Astrocyte of the hippocampus (primary cell): ENCODE data around the gene RNF208.

Experiments
- DNase-seq: peaks from one replicate; pipeline ENCODE4 v3.0.0; 2011; ENCODE audit warnings: low read depth, low spot score

RNF208 gene

DNA sequence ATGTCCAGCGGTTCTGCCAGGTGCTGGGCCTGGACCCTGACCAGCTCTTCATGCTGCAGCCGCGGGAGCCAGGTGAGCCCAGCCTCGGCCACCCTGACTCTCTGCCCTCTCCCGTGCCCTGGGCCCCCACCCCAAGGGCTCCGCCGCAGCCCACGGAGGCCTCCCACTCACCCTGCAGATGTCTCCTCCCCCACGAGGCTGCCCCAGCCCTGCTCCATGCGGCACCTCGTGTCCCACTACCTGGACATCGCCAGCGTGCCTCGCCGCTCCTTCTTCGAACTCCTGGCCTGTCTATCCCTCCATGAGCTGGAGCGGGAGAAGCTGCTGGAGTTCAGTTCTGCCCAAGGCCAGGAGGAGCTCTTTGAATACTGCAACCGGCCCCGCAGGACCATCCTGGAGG is 7.4 kb downstream of the RNF208 start:
- DNase-seq = no peak

DNA sequence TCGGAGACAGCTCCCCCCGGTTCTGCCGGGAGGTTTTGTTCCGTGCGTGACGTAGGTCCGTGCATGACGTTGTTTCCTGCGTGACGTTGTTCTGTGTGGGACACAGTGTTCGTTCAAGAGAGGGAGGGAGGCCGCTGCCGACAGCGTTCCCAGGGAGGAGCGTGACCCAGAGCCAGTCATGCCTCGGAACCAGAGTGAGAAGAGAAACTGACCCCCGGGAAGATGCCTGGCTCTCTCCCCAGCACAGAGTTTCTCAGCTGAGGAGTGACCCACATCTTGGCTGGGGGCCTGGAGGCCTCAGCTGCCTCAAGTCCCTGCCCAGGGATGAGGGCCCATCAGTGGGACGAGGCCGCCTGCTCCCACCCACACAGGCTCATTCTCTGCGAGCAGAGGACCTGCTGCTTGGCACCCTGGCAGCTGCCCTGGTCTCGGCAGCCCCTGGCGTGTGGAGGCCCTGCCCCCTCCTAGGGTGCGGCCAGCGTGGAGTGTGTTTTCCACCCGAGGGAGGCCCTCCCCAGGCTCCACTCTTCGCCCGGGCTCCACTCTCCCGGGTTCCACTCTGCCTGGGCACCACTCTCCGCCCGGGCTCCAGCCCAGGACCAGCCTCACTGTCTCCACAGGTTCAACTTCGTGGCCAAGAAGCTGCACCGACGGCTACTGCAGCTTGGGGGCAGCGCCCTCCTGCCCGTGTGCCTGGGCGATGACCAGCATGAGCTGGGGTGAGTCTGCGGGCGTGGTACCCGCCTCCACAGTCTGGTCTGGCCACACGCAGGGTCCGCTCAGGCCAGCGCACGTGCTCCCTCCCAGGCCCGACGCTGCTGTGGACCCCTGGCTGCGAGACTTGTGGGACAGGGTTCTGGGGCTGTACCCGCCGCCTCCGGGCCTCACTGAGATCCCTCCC is 8.6 kb downstream of the RNF208 start:
- DNase-seq = no peak

DNA sequence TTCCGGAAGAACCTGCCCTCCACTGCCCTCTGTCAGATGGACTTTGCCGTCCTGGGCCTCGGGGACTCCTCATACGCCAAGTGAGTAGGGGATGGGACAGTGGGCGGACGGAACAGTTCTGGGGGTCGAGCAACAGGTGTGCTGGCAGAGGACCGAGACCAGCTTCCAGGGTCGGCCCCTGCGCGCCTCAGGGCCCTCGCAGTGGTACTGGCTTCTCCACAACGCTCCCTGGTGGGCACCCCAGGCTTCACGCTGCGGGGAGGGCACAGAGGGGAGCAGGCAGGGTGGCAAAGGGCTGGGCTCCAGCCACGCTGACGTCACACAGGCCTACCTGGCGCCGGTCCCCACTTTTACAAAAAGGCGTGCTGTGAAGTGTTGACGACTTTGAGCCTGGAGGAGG is 9.5 kb downstream of the RNF208 start:
- no peak for DNase-seq

DNA sequence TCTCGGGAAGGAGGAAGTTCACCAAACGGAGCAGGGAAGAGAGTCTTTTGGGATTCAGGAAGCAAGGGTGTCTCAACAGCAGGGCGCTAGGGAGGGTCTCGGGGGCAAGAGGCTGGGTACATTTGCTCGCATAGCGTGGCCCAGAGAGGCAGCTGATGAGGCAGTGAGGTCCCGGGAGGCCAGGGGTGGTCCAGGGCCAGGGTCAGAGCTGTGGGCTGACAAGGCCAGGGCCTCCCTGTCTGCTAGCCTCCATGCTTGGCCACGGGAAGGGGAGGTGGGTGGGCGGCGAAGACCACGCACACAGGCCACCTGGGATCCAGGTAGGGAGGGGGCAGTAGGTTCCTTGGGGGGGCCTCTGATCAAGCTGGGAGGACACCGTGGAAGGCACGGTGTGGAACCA is 10.5 kb downstream of the RNF208 start:
- DNase-seq = no peak

DNA sequence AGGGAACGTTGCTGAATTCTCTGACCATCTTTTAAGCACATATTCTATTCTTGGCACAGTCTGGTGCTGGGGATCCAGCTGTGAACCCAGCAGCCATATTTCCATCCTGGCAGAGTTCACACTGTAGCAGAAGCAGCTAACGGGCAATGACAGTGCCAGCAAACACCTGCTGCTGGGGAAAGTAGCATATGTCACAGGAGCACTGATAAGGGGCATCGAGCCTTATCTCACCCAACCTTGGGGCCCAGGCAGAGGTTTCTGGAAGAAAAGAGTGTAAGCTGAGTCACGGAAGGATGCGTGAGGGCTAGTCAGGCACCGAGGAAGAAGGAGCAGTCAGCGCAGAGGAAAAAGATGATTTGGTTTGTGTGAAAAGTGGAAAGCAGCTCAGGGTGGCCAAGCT is 15.4 kb downstream of the RNF208 start:
- DNase-seq = no peak

DNA sequence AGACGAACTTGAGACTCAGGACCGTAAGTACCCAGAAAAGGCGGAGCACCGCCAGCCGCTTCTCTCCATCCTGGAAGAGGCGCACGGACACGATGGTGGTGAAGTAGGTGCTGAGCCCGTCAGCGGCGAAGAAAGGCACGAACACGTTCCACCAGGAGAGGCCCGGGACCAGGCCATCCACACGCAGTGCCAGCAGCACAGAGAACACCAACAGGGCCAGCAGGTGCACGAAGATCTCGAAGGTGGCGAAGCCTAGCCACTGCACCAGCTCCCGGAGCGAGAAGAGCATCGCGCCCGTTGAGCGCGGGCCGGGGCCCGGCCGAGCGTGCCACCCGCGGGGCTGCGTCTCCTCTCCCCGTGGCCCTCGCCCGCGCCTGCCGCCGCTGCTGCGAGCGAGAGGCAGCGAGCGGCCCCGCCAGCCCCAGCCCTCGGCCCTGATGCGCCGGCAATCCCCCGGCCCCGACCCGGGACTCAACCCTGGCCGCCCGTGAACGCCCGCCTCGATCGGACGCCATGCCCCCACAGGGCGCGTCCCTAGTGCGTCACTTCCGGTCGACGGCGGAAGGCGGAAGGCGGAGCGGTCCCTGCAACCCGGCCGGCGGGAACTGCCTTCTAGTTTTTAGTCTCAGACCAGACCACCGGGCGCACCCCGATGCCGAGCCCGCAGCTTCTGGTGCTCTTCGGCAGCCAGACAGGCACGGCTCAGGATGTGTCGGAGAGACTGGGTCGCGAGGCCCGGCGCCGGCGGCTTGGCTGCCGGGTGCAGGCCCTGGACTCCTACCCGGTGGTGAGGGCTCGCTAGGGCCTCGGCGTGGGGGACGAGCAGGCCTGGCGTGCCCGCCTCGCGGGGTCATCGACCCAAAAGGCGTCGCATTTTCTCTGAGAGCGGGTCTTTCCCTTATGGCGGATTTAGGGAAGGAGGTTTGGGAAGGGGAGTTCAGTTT is 16.6 kb downstream of the RNF208 start, which contains the start of the genes NDOR1 and TMEM203:
Gene NDOR1, plus strand, starts transcription at position 575 of the 944 bp plus-strand sequence. Its CDS starts 78 bp downstream, at position 653.
Gene TMEM203, minus strand, starts transcription at position 523 of the 944 bp plus-strand sequence. Its CDS starts 234 bp downstream, at position 289.
- peak; percentile 95 for DNase-seq

DNA sequence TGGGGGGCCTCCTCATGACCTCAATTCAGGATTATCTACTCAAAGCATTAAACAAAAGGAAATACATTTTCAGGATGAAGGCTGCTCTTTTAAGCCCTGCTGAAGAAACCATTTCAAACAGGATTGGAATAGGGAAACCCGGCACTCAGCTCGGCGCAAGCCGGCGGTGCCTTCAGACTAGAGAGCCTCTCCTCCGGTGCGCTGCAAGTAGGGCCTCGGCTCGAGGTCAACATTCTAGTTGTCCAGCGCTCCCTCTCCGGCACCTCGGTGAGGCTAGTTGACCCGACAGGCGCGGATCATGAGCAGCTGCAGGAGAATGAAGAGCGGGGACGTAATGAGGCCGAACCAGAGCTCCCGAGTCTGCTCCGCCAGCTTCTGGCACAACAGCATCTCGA is 17.3 kb downstream of the RNF208 start:
- DNase-seq = no peak

DNA sequence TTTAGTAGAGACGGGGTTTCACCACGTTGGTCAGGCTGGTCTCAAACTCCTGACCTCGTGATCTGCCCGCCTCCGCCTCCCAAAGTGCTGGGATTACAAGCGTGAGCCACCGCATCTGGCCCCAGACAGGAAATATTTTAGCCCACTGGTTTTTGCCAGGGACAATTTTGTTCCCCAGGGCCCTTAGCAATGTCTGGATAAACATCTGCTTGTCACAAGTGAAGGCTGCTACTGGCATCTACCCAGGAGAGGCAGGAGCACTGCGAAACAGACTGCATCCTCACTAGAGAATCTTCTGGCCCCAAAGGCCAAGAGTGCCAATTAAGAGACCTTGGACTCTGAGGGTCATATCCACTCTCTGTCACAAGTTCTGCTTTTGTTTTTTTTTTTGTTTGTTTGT is 19.1 kb downstream of the RNF208 start:
- DNase-seq = no peak

DNA sequence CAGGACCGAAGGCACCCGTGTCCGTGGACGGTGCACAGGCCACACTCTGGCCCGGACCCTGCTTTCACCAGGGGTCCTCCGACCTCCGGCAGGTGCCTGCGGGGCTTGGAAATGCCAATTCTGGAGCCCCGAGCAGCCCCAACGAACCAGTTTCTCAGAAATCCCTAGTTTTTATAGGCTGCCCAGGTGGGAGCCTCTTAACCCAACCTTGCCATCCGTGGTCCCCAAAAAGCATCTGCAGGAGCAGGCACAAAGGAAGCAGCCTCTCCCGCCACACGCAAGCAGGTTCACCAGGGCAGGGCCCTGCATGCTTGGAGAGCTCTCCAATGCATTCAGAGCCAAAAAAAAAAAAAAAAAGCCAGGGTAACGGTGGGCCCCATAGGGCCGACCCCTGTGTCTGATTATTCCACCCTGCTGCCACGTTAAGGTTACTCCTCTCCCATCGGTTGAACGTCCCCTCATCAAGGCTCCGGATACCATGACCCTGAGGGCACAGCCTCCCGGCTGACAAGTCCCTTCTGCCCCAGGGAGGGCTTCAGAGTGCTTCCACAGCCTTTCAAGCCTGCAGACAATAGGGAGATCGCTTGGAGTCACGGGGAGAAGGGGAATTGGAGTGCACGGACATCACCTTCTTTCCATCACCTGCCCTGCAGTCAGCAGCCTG is 20.7 kb downstream of the RNF208 start:
- no peak for DNase-seq

DNA sequence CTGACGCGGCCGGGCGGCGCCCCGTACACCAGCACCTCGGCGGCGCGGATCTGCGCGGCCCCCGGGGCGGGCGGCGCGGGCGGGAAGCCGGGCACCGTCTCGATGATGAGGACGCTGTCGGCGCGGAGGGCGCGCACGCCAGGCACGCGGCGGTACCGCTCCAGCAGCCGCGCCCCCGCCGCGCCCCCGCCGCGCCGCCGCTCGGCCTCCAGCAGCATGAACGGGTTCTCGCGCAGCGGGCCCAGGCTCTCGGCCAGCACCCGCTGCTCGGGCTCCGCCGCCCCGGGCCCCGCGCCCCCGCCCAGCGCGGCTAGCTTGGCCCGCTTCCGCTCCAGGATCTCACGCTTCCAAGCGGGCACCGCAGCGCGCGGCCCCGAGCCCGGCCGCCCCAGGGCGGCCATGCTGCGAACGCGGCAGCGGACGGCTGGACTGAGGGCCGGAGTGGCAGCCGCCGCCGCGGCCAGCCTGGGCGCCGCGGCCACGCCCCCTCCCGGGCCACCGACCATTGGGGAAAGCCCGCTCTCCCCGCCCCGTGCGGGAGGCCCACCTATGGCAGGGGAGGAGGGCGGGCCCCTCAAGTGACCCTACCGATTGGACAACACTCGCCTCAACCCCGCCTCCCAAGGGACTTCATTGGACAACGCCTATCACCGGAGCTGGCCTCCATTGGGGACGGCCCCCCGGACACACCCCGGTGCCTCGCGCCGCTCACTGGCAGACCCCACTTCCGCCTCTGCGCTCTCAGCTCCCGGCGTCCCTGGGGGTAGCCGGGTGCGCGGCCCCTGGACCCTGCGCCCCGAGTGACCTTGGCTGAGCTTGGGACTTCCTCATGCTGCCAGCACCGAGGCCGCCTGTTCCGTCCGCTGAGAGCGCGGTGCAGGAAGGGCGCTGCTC is 21.5 kb downstream of the RNF208 start, which contains the start of gene TPRN:
Gene TPRN, minus strand, starts transcription at position 431 of the 894 bp plus-strand sequence. Its CDS starts 30 bp downstream, at position 401.
- peak; percentile 100 for DNase-seq

DNA sequence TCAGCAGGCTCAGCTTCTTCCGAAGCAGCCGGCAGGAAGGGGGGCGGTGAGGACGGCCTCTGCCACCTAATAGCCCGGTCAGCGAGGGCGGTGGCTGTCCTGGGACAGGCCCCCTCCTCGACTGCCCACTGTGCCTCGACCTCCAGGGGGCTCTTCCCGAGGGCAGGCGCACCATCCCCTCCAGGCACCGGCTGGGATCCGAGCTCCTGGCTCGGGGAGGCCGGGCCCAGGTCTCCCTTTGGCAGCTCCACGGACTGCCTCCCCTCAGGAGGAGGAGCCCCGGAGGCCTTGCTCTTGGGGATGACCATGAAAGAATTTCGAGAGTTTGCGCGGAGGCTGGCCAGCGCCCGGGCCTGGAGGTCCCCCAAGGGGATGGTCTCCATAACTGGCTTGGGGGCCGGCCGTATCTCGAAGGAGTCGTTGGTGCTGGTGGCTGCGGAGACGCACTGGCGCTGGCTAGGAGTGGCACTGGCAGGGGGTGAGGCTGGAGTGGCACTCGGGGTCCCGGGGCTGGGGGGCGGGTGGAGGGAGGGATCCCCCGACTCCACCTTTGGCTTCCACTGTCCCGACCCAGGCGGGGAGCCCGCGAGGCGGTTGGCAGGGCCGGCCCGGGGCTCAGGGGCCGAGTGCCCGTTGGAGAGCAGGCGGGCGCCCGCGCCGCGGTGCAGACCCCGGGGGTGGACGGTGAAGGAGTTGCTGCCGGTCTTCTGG is 22.5 kb downstream of the RNF208 start:
- peak; percentile 52 for DNase-seq

DNA sequence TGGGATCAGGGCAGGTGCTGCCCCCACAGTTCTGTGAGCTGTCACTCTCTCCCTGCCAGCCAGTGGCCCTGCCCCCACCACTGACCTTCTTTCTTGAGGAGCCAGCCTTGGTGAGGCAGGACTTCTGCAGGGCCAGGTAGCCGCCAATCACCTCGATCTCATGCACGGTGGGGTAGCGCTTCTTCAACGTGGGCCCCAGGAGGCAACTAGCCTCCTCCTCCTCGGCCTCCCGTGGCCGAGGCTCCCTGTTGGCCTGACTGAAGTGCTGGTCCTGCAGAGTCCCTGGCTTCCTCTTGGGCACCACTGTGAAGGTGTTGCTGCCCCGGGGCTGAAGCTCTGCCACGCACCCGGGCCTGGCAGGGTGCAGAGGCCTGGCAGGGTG is 23.1 kb downstream of the RNF208 start:
- DNase-seq = no peak

DNA sequence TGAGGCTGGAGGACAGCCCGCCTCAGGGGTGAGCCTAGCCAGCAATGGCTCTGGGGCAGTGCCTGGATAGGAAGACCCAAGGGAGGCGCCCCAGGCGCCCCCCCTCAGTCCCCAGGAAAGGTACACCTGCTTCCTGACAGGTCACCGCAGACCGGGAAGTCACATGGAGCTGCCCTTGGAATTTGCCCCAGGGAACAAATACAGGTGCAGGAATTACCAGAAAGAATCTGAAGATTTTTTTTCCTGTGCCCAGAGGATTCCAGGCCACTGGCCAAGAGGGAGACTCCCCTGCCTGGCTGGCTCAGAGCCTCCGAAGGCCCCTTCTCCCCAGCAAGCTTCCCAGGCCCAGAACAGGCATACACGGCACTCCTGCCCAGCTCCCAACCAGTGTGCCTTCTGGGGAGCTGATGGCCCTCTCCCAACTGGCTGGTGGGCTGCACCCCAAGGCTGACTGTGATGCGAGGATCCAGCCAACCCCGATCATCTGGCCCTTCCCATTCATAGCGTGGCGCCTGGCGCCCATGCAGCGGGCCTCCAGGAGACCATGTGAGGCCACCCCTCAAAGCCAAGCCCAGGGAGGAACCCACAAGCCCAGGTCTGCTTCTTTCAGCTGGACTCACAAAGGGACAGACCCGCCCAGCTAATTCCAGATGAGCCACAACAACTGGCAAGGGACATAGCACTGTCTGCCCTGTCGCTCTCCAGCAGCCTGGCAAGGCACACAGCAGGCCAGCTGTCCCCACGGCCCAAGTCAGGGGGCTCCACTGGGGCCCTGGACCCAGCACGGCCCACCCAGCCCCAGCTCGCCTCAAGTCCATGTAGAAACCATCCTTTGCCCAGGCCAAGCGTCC is 23.8 kb downstream of the RNF208 start:
- peak; percentile 43 for DNase-seq

DNA sequence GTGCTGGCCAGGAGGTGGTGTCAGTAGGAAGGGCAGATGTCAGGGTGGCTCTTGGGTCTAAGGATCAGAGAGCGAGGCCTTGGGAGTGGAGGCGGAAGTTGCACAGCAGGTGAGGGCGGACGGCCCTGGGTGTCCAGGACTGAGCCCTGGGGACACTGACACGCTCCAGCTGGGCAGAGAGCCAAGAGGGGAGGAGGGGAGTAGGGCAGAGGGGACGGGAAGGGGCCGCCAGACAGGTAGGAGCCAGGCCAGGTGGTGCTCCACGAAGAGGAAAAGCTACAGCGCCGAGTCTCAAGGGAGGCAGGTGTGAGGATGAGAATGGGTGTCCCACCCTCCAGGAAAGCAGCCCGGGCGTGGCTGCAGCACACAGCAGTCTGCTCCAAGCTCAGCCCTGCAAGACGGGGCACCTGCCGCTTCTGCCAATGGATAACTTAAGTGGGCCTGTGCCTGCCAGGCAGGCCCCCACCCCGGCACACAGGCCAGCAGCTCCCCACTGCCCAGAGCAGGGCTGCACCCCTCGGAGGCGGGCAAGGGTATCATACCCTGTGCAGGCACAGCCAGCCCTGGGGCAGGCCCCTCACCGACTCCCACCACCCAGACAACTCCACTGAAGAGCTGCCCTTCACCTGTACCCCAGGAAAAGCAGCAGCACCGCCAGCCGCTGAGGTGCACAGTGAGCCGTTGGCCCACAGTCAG is 26.4 kb downstream of the RNF208 start:
- no peak for DNase-seq

DNA sequence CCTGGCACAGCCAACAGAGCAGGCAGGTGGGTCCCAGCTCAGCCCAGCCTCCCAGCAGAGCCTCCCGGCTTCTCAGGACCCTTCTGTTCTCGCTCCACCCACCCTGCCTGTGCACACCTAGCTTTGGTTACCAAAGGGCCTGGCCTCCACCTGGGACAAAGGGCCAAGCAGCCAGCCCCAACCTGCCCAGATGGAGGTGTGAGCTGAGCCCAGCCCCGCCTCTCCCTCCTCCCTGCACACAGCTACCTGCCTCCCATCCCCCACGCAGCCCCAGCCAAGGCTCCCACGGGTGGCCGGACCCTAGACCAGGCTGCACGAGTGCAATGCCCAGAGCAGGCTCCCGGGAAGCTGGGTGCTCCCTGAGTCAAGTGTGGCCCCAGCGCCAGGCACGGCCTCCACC is 27.1 kb downstream of the RNF208 start:
- DNase-seq = no peak

DNA sequence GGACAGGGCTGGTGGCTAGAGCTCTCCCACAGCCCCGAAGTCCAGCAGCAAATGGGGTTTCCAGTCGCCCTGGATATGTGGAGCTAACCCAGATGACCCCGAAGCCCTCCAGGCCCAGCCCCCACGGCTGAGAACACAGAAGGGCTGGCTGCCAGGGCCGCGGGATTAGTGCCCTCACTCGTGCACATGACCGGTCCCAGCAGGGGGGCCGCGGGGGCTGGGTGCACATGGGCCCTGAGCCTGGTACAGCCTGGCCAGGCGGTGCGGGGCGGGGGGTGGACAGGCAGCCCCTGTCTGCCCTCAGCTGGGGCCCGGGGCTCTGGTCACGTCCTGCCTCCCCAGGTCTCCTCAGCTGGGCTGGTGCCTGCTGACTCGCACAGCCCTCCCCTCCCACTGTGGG is 27.7 kb downstream of the RNF208 start:
- peak; percentile 27 for DNase-seq

DNA sequence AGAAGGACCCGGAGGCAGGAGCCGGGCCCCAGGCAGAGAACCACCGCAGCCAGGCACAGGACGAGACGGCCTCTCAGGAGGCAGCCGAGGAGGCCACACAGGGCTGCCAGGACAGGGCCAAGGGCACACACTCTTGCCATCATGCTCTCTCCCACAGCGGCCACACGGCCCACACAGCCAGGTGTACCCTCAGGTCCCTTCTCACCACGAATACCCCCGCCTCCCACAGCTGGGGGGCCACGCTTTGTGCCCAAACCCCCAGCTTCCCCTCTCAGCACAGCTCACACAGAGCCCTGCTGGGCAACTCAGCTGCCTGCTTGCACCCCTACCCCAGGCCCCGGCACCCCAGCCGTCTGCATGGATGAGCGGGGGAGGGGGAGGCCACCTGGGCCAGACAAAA is 28.3 kb downstream of the RNF208 start:
- no peak for DNase-seq

DNA sequence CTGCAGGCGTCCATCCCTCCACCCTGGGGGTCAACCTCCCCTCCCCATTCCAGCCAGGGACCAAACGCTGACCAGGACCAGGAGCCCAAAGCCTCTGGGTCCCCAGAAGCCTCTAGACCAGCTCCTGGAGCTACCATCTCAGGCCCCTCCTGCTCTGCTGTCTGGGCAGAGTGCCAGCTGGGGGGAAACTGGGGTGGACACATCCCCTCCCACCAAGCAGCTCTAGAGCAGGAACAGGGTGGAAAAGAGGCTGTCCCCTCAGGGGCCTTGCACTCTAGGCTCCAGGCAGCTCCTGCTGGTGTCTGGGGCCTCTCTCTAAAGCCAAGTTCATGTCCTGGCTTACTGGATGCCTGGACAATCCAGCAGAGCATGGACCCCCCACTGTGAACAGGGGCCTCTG is 29.2 kb downstream of the RNF208 start:
- no peak for DNase-seq

DNA sequence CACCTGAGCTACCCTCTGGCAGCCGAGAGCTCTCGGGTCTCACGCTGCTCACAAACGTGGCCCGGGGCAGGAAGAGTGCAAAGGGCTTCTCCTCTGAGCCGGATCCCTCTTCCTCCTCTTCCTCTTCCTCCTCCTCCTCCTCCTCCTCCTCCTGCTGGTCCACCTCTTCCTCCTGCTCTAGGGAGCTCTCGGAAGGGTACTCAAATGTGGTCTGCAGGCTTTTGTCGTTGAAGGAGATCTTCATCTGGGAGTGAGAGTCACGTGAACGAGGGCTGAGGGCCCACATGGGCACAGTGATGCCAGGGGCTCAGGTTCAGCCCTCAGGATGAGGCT is 29.6 kb downstream of the RNF208 start:
- DNase-seq = no peak
